BLaER1 (cell line): ENCODE results near the gene PPT2.
"Not testable (repeated sequence)": the region's sequence is repeated elsewhere in the genome, so short reads cannot be mapped to it uniquely, and the experiment has no call there.

Experiments
- H3K27ac ChIP-seq: shearing (Covaris generic); formaldehyde crosslinking; 2 replicates; pipeline ENCODE4 v1.8.1; 2022
- H3K27me3 ChIP-seq: shearing (Covaris generic); formaldehyde crosslinking; 2 replicates; pipeline ENCODE4 v1.8.1; 2022
- H3K36me3 ChIP-seq: shearing (Covaris generic); formaldehyde crosslinking; 2 replicates; pipeline ENCODE4 v1.8.1; 2022
- H3K4me1 ChIP-seq: shearing (Covaris generic); formaldehyde crosslinking; 2 replicates; pipeline ENCODE4 v1.8.1; 2022
- H3K4me2 ChIP-seq: shearing (Covaris generic); formaldehyde crosslinking; 2 replicates; pipeline ENCODE4 v1.8.1; 2022
- H3K4me3 ChIP-seq: shearing (Covaris generic); formaldehyde crosslinking; 2 replicates; pipeline ENCODE4 v1.8.1; 2022
- H3K9ac ChIP-seq: shearing (Covaris generic); formaldehyde crosslinking; 2 replicates; pipeline ENCODE4 v1.8.1; 2022
- H3K9me3 ChIP-seq: shearing (Covaris generic); formaldehyde crosslinking; 2 replicates; pipeline ENCODE4 v1.8.1; 2022
- H4K20me1 ChIP-seq: shearing (Covaris generic); formaldehyde crosslinking; 2 replicates; pipeline ENCODE4 v1.8.1; 2022
- Cebpa-rat ChIP-seq: shearing (Covaris generic); IDR thresholded peaks from 2 replicates; pipeline ENCODE4 v1.8.1; 2022

PPT2 gene

DNA sequence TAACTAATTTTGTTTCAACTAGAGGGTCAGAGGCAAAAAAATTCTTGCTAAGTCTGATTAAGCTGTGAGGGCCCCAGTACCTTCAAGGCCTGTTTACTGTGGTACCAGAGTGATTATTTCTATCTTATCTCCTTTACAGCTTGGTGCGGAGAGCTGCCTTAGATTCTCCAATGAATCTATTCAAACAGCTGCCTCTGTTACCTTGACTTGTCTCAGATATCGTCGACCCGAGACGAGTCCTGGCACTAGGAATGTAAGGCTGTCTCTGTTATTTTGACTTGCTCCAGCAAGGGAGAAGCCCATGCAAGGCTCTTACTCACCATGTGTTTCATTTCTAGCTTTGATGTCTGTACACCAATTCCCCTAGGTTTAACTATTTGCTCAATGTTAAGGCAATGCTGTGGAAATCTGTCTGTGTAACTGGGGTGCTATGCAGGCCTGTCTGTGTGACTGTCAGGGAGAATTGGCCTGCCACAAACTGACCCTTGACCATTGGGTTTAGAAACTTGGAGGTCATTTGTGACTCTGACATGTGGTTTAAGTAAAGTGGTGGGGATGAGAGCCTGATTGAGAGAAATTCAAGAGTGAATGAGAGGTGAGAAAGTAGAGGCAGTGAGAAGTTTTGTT is 13.4 kb upstream of the PPT2 start:
- H3K9me3 ChIP-seq, result no peaks in the 10 kb centered on the region
- no peaks in the 10 kb centered on the region for H3K4me1 ChIP-seq
- H3K4me3 ChIP-seq, result no peak overlapping the region
- H3K36me3 ChIP-seq, result no peaks in the 10 kb centered on the region
- H3K27ac ChIP-seq, result no peak overlapping the region
- no peak for TF ChIP-seq Cebpa-rat
- H4K20me1 ChIP-seq, result no peaks in the 10 kb centered on the region
- no peaks in the 10 kb centered on the region for H3K27me3 ChIP-seq
- no peak overlapping the region for H3K9ac ChIP-seq
- no peak overlapping the region for H3K4me2 ChIP-seq

DNA sequence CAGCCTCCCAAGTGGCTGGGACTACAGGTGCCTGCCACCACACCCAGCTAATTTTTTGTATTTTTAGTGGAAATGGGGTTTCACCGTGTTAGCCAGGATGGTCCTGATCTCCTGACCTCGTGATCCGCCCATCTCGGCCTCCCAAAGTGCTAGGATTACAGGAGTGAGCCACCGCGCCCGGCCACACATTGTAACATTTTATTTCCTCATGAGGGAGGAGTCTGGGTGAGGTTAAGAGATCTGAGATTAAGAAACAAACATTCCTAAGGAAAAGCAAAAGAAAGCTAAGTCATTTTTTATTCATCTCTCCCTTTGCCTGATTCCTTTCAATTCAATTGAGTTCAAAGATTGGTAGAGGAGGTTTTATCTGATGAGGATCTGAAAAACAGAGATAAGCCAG is 9.7 kb upstream of the PPT2 start:
- H3K27ac ChIP-seq, H3K27me3 ChIP-seq, H3K9ac ChIP-seq, H3K4me3 ChIP-seq, H4K20me1 ChIP-seq, H3K9me3 ChIP-seq, H3K36me3 ChIP-seq, H3K4me1 ChIP-seq, H3K4me2 ChIP-seq: not testable (repeated sequence)

DNA sequence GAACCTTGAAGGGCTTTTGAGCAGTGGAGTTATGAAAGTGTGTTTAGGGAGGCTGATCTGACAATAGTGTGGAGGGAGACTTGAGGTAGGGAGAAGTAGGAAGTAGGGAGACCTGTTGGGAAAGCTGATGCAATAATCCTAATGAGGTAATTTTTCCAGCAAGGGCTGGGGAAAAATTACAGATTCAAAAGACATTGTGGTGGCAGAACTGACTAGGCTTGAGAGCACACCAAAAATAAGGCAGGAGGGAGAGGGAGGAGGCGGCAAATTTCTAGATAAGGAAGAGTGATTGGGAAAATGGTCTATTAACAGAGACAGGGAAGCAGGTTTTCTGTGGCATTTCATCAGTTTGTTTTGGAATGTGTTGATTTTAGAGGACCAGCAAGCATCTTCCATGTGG is 7.7 kb upstream of the PPT2 start:
- H3K27me3 ChIP-seq, result peaks cover 8% of the 10 kb centered on the region; the same call in 1 of the 2 replicates
- no peak overlapping the region for H3K4me2 ChIP-seq
- no peak overlapping the region for H3K4me3 ChIP-seq
- peaks cover 7% of the 10 kb centered on the region for H3K9me3 ChIP-seq
- no peaks in the 10 kb centered on the region for H3K36me3 ChIP-seq
- no peak overlapping the region for H3K27ac ChIP-seq
- TF ChIP-seq Cebpa-rat, result no peak
- H3K4me1 ChIP-seq, result no peaks in the 10 kb centered on the region
- H4K20me1 ChIP-seq, result no peaks in the 10 kb centered on the region
- no peak overlapping the region for H3K9ac ChIP-seq

DNA sequence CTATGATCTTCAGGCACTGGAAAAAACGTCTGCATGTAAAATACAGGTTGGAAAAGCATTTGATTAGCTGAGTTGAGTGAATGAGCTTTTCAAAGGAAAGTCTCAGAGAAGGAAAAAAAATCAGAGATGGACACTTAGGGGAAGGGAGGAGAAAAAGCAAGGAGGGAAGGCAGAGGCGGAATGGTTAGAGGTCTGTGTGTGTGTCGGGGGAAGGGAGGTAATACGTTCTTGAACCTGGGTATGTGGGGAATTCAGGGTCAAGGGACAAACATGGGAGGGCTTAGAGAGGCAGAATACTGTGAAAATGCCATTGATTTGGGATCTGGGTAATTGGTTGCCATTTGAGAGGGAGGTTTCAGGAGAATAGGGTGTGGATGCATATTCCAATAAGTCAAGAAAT is 7.3 kb upstream of the PPT2 start:
- no peaks in the 10 kb centered on the region for H3K4me1 ChIP-seq
- H3K9ac ChIP-seq, result no peak overlapping the region
- H4K20me1 ChIP-seq, result no peaks in the 10 kb centered on the region
- H3K27ac ChIP-seq, result no peak overlapping the region
- no peak overlapping the region for H3K4me2 ChIP-seq
- H3K27me3 ChIP-seq, result peaks cover 8% of the 10 kb centered on the region; the same call in 1 of the 2 replicates
- peaks cover 7% of the 10 kb centered on the region for H3K9me3 ChIP-seq
- no peak for TF ChIP-seq Cebpa-rat
- no peak overlapping the region for H3K4me3 ChIP-seq
- no peaks in the 10 kb centered on the region for H3K36me3 ChIP-seq

DNA sequence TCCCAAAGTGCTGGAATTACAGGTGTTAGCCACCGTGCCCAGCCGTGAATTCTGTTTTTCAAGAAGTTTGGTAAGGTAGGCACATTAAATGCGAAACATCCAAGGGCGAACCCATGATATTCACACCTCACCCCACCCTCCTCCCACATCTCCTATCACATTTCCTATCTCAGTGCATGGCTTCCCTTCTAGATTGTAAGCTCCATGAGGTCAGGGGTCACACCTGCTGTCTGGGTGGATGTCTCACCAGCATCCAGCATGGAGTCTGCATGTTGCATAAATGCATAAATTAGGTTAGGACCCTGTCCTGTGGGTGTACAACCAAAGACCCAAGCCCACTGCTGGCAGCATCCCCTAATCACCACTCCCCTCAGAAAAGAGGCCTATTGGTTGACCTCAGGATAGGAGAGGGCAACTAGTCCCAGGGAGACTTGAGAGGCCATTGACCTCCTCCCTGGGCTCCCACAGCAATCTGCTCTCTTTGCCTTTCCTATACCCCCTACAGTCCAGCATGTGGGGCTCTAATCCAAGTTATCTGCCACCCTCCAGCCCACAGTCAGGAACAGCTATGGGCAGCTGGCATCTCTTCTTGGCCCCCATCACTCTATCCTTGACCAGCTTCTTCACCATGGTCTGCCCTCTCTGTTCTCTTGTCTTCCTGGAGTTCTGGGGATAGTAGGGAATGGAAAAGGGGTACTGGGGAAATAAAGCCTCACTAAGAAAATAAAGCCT is 6.4 kb upstream of the PPT2 start:
- Histone ChIP-seq H3K4me2 (no peak overlapping the region), H3K9me3 (peaks cover 7% of the 10 kb centered on the region), H3K4me1 (peaks cover 8% of the 10 kb centered on the region), H4K20me1 (no peaks in the 10 kb centered on the region), H3K27ac (no peak overlapping the region), H3K27me3 (peaks cover 8% of the 10 kb centered on the region; the same call in 1 of the 2 replicates), H3K36me3 (no peaks in the 10 kb centered on the region), H3K9ac (no peak overlapping the region), H3K4me3 (no peak overlapping the region)
- TF ChIP-seq Cebpa-rat, result no peak

DNA sequence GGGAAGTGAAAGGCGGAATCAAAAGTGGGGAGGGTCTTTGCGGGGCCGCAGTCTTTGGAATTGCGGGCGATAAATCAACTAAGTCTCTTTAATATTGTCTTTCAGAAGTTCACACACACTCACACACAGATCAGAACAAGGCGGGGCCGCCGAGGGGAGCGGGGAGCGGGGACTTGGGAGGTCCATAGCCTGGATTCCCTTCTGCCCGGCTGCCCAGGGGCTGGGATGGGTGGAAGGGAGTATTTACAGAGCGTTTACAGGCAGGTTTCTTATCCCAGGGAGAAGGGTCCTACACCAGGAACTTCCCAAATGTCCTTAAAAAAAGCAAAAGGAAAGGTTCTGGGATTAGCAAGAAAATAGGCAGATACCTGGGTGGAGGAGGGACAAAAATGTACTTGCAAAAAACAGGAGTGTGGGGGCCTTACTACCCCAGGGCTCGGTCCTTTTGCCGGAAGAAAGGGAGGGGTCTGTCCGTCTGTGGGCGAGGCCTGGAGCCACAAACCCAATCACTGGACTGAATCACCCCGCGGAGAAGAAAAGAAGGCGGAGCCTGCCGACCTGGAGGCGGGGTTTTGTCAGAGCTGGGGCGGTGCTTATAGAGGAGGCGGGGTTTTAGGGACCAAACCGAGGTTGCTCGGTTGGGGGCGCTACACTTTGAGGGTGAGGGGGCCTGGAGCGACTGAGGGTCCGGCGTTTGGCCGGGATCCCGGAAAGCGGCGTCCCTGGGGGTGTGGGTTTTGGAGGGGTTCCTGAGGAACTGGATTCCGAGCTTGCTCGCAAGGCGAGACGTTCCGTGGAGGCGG is 5.5 kb upstream of the PPT2 start:
- no peak overlapping the region for H3K9ac ChIP-seq
- no peak overlapping the region for H3K4me2 ChIP-seq
- no peak for TF ChIP-seq Cebpa-rat
- no peak overlapping the region for H3K4me3 ChIP-seq
- peaks cover 17% of the 10 kb centered on the region for H3K4me1 ChIP-seq
- H3K36me3 ChIP-seq, result no peaks in the 10 kb centered on the region
- H3K9me3 ChIP-seq, result peaks cover 7% of the 10 kb centered on the region
- no peaks in the 10 kb centered on the region for H4K20me1 ChIP-seq
- no peak overlapping the region for H3K27ac ChIP-seq
- peaks cover 8% of the 10 kb centered on the region; the same call in 1 of the 2 replicates for H3K27me3 ChIP-seq

DNA sequence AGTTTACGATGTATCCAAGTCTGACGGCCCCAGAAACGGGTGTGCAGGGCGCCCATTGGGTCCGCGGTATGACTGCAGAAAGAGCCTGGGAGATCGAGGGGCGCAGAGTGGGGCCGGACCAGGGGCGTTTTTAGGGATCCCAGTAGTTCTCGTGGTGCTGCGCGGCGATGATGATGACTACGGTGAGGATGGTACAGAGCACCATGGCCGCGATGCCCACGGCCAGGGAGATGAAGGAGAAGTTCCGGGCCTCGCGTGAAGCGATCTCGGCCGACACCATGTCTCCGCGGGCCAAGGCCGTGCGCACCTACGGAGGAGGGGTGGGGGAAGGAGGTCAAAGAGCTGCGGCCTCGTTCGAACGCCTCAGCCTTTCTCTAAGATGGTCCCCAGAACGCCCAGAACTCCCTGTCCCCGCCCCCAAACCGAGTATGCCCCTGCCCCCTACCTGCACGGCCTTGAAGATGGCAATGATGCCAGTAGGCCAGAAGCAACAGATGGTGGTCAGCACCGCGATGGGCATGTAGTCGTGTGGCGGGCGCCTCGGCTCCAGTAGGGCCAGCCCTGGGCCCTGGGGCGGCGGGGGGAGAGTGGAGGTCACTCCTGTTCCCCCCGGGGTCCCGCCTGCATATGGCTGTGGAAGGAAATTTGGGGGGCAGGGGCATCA is 4.7 kb upstream of the PPT2 start:
- H3K27ac ChIP-seq, result no peak overlapping the region
- no peak overlapping the region for H3K4me2 ChIP-seq
- H3K27me3 ChIP-seq, result peaks cover 8% of the 10 kb centered on the region; the same call in 1 of the 2 replicates
- H3K36me3 ChIP-seq, result no peaks in the 10 kb centered on the region
- H4K20me1 ChIP-seq, result no peaks in the 10 kb centered on the region
- no peak overlapping the region for H3K4me3 ChIP-seq
- TF ChIP-seq Cebpa-rat, result no peak
- H3K9ac ChIP-seq, result no peak overlapping the region
- H3K4me1 ChIP-seq, result peaks cover 17% of the 10 kb centered on the region
- H3K9me3 ChIP-seq, result peaks cover 7% of the 10 kb centered on the region

DNA sequence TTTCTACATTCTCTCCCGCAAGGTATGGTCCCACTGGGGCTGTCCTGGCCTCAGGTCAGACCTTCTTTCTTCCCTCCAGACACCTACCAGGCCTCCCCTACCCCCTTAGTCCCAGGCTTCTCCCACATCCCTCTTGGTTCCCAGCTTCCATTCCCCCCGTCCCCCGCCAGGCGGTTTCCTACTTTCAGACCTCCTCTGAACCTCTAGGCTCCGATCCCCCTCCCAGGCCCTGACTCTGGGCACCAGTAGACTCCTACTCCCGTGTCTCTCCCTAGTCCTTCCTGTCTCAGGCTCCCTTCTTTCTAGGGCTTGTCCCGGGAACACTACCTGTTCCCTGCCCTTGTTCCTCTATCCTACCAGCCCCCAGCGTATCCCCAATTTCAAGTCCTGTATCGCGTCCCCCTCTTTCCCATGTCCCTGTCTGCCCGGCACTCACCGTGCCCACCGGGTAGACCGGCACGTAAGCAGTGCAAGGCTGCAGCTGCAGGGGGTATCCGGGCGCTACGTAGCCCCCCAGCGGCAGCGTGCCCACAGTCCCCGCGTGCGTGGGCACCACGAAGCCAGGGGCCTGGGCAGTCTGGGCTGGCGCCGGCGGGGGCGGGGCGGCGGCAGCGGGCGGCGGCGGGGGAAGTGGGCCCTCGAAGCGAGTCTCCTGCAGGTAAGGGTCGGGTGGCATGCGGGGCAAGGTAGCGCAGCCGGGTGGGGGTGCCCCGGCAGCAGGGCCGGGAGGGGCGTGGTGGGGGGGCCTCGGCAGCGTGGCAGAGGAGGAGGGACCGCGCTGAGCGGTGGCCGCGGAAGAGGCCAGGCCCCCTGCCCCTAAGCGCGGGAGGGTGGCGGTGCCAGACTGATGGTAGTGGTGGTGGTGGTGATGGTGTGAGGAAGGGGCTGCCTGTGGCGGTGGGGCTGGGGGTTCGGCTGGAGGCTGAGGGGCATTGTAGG is 3.7 kb upstream of the PPT2 start:
- Histone ChIP-seq H3K36me3 (no peaks in the 10 kb centered on the region), H3K4me1 (peaks cover 23% of the 10 kb centered on the region), H3K4me2 (no peak overlapping the region), H3K9me3 (peaks cover 7% of the 10 kb centered on the region), H3K27ac (no peak overlapping the region), H3K27me3 (peaks cover 8% of the 10 kb centered on the region; the same call in 1 of the 2 replicates), H3K4me3 (no peak overlapping the region), H4K20me1 (0 out of 2 replicates have a peak, but pooled peaks cover 6% of the 10 kb centered on the region), H3K9ac (no peak overlapping the region)
- no peak for TF ChIP-seq Cebpa-rat
